NCI-H128 (cell line): ENCODE measurements around the gene GPR108.

ENCODE experiments used
- DNase-seq: peaks from one replicate; lab custom pipeline; 2025; ENCODE audit not compliant: unreplicated experiment; lab: John Stamatoyannopoulos, UW

Gene GPR108

GRCh38 chr19:6737873-6738786, 750 bp upstream of the GPR108 start:
- no peak for DNase-seq

DNA sequence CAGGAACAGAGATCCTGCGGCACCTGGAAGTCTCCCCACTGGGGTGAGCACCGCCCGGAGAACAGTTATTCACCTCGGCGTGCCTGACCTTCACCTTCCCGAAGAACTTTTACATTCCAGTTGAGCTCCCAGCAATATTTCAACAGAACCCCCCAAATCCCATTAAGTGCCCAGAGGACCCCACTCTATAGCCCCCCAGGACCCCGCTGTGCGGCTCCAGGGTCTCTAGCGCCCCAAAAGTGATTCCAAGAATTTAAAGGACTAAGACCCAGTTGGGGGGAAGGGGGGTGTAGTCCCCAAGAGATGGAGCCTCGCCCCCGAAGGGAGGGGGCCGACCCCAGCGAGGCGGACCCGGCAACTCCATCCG, 480 bp downstream of the GPR108 start:
- no peak for DNase-seq

DNA sequence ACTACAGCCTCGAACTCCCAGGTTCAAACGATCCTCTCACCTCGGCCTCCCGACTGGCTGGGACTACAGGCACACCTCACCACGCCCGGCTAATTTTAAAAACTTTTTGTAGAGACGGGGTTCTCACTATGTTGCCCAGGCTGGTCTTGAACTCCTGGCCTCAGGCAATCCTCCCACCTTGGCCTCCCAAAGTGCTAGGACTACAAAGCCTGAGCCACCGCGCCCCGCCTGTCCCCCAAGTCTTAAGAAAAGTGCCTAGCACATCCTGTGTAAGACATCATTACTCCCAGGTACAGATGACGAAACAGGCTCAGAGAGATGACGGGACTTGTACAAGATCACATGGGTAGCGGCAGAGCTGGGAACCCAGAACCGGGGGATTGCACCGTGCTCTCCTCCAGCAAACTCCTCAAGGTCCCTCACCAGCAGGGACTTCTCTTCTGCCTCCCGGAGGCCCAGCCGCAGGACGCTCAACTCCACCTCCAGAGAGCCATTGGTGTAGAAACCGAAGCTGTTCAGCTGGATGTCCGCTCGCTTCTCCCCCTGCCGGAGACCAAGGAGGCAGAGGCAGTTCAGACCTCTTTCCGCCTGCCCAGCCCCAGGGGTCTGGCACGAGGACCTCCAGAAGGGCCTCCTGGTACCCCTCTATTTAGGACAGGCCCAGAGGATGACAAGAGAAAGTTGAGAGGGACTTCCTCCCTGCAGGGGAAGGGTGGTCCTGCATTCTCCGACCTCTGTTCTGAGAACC, 1.0 kb downstream of the GPR108 start:
- no peak for DNase-seq

- DNase-seq: no peak
These were observed 2.0 kb downstream of the GPR108 start for GRCh38 chr19:6735181-6735911.

GRCh38 chr19:6734096-6734696, 3.2 kb downstream of the GPR108 start:
- no peak for DNase-seq

DNA sequence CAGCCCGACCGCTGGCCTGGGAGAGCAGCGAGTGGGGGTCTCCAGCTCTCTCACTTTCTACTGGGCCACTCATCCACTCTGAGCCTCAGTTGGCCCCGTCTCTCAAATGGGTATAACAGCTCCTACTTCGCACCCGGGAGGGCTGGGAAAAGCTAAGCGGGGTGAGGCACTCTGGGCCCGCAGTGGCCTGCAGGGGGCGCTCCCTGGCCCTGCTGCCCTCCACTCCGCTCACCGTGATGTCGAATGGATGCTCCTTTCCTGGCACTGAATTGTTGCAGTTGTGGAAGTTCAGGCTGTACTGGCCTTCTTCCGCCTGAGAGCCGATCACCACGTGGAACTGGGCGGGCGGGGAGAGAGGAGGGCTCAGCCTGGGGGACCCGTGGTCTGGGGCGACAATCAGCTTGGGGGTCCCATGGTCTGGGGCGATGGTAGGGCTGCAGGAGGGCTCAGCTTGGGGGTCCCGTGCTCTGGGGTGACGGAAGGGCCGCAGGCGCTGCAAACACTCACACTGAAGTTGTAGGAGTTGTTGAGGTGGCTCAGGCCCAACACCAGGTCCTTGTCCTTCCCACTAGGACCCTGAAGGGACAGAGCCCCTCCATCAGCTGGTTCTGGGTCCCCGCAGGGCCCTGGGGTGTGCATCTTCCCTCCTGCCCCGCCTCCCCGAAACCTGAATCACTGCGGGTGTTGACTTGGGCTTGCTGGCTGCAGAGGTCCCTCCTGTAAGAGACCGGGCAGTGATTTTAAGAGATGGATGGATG, 3.9 kb downstream of the GPR108 start:
- DNase-seq: no peak

- DNase-seq: no peak
These were observed 4.5 kb downstream of the GPR108 start for GRCh38 chr19:6732803-6733337.

DNA sequence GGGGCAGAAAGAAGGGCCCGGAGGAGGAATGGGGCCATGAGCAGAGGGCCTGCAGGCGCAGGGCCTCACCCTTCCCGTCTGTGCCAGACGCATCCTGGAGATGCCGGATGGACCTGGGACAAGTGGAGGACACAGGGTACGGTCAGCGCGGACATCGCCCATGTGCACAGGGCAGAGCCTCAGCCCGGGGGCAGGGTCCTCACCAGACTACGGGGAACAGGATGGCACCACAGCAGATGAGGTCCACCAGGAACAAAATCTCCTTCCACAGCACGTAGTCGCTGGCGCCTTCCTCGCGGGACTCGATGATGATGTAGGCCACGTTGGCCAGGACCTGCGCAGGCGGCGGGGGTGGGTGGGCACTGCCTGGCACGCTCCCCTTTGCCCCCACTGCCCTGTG, 5.6 kb downstream of the GPR108 start:
- no peak for DNase-seq

DNA sequence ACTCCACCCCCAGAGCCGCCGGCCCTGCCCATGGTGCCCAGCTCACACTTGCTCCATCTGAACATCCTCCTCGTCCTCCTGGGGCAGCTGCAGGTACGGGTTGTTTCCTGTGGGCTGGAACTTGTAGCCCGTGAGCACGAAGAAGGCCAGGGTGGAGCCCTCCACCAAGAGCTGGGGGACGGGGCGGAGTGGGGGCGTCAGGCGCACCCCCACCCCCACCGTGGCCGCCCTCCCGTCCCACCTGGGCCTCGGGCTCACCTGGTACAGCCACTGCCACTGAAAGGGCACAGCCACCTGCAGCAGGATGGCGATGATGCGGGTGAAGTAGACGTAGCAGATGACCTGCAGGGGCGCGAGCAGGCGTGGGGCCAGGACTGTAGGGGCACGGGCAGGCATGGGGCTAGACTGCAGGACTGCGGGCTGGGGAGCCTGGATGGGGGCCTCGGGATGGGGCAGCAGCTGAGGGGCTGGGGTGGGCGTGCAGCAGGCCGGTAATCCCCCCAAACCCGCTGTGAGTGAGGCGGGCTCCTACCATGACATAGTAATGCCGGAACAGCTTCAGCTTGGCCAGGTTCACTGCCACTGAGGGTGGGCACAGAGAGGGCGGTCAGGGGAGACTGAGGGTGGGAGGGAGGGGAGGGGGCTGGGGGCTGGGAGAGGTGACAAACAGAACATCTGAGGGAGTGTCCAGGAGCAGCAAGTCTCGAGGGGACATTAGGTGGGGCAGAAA, 6.3 kb downstream of the GPR108 start:
- no peak for DNase-seq

- DNase-seq: no peak
These were observed 7.1 kb downstream of the GPR108 start for GRCh38 chr19:6730153-6730804.

DNA sequence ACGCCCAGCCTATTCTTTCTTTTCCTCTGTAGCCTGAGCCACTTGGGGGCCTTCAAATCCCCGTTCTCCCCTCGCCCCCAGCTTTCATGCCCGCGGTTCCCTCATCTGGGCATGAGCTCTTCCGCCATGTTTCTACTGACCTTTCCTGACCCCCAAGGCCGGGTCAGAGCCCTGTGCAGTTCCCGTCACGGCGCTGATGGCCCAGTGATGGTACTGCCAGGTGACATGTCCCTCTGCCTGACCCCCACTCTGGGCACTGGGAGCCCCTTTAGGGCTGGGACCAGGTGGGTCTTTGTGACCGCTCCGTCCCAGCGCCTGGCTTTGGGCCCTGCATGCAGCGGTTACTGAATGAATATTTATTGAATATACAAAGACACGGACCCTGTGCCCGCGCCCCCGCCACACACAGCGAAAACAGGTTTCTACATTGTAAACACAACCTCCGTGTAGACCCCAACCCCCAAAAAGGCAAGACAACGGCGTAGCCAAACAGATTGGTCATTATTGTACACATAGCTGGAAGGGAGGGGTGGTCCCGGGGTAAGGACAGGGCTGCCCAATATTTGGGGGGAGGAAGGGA, 7.7 kb downstream of the GPR108 start:
- DNase-seq: no peak

- no peak for DNase-seq
These were observed 9.0 kb downstream of the GPR108 start for GRCh38 chr19:6728346-6728745.

- DNase-seq: no peak
These were observed 11.7 kb downstream of the GPR108 start for GRCh38 chr19:6725513-6726231.

GRCh38 chr19:6724631-6725492, 12.5 kb downstream of the GPR108 start:
- no peak for DNase-seq

DNA sequence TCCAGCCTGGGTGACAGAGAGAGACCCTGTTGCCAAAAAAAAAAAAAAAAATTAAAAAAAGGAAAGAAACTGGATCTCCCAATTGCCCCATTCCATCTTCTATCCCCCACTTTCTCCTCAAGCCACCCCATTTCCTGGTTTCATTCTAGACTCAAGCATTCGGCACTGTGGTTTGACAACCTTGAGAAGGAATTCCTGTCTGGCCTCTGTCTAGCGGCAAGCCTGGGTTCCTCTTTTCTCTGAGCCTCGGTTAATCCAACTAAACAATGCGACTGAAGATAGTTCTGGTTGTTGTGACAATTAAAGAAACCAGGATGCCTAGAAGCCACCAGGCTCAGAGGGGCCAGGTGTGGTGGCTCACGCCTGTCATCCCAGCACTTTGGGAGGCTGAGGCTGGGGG, 13.6 kb downstream of the GPR108 start:
- DNase-seq: no peak

DNA sequence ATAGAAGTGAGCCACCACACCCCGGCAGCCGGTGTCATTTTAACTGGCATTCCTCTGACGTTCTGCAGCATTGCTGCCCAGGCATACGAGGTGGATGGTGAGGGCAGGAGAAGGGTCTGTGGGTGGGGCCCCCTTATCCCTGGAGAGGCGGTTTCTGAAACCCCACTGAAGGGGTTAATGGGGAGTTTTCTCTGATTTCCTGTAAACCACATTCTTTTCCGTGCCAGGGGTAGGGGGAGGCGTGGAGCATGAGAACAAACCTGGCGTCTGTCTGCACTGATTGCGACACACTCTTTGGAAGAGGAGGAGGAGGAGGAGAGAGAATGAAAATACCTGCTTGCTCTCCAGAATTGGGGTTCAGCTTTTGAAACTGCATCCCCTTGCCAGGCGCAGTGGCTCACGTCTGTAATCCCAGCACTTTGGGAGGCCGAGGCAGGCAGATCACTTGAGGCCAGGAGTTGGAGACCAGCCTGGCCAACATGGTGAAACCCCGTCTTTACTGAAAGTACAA, 14.2 kb downstream of the GPR108 start:
- no peak for DNase-seq

GRCh38 chr19:6721773-6722172, 15.6 kb downstream of the GPR108 start:
- no peak for DNase-seq
